IMR-90 (cell line): ENCODE data around the gene CHST1. TPM values are rescaled to one million over a fixed set of nuclear protein-coding genes. Genes with fewer than 3 reads are reported as not detected.

ENCODE experiments used
- ATAC-seq: fragments of 200-7000 bp; cut with Tn5 transposase; 2 replicates; pipeline ENCODE4 v1.9.1; 2020; ENCODE audit warnings: low read depth, mild to moderate bottlenecking, moderate library complexity
- BruUV-seq: library from RNA; stranded (reverse); fragments of 400-500 nt; replicated peaks from 2 replicates; lab custom pipeline; 2021; lab: Mats Ljungman, UMichigan
- CTCF ChIA-PET: fragments of 300-600 bp; formaldehyde crosslinking; extraction: SDS; loops from one replicate; lab custom pipeline; 2021; ENCODE audit warnings: antibody characterized with exemption; lab: Yijun Ruan, JAX
- POLR2A ChIA-PET: fragments of 300-600 bp; sonication (Branson Sonifier 250); formaldehyde crosslinking; loops from one replicate; lab custom pipeline; 2022; ENCODE audit warnings: antibody characterized with exemption; ENCODE audit not compliant: unreplicated experiment; lab: Charles Lee
- DNase-seq: peaks from one replicate; pipeline ENCODE4 v3.0.0; 2013
- H2AFZ ChIP-seq: replicated peaks from 2 replicates; pipeline ENCODE3; 2013; ENCODE audit warnings: low read length, mild to moderate bottlenecking; ENCODE audit not compliant: poor library complexity
- H2AK5ac ChIP-seq: 2 replicates; pipeline ENCODE4 v1.6.1; 2013; ENCODE audit warnings: low read depth, low read length, inconsistent platforms
- H2AK9ac ChIP-seq: replicated peaks from 2 replicates; pipeline ENCODE3; 2013; ENCODE audit warnings: mild to moderate bottlenecking, low read depth, low read length, moderate library complexity; ENCODE audit not compliant: poor library complexity
- H2BK120ac ChIP-seq: 2 replicates; pipeline ENCODE4 v1.6.1; 2013; ENCODE audit warnings: low read depth, low read length, inconsistent platforms
- H2BK15ac ChIP-seq: 3 replicates; pipeline ENCODE4 v1.6.1; 2013; ENCODE audit warnings: low read depth, low read length, inconsistent platforms
- H2BK20ac ChIP-seq: 2 replicates; pipeline ENCODE4 v1.6.1; 2013; ENCODE audit warnings: low read depth, mild to moderate bottlenecking, inconsistent platforms, low read length, moderate library complexity
- H2BK5ac ChIP-seq: 2 replicates; pipeline ENCODE4 v1.6.1; 2013; ENCODE audit warnings: mild to moderate bottlenecking, low read depth, low read length, inconsistent platforms; ENCODE audit not compliant: poor library complexity, severe bottlenecking
- H3K14ac ChIP-seq: replicated peaks from 2 replicates; pipeline ENCODE4 v1.6.1; 2013; ENCODE audit warnings: low read depth, low read length, inconsistent platforms
- H3K18ac ChIP-seq: 2 replicates; pipeline ENCODE4 v1.6.1; 2013; ENCODE audit warnings: low read depth, low read length, control low read depth
- H3K23ac ChIP-seq: 2 replicates; pipeline ENCODE4 v1.6.1; 2013; ENCODE audit warnings: low read depth, low read length, inconsistent platforms
- H3K27ac ChIP-seq: 2 replicates; pipeline ENCODE4 v1.5.1; 2013; ENCODE audit warnings: mild to moderate bottlenecking, control low read depth, low read length; ENCODE audit not compliant: insufficient read depth
- H3K27me3 ChIP-seq: 2 replicates; pipeline ENCODE4 v1.6.1; 2013; ENCODE audit warnings: low read length; ENCODE audit not compliant: control insufficient read depth, insufficient read depth
- H3K36me3 ChIP-seq: 2 replicates; pipeline ENCODE4 v1.6.1; 2013; ENCODE audit warnings: low read length, mixed read lengths; ENCODE audit not compliant: control insufficient read depth, insufficient read depth
- H3K4ac ChIP-seq: 2 replicates; pipeline ENCODE4 v1.6.1; 2013; ENCODE audit warnings: low read depth, low read length, inconsistent platforms
- H3K4me1 ChIP-seq: 2 replicates; pipeline ENCODE4 v1.6.1; 2013; ENCODE audit warnings: low read length, mixed read lengths; ENCODE audit not compliant: control insufficient read depth, insufficient read depth
- H3K4me2 ChIP-seq: 2 replicates; pipeline ENCODE4 v1.6.1; 2013; ENCODE audit warnings: low read depth, mild to moderate bottlenecking, control low read depth, low read length, moderate library complexity
- H3K4me3 ChIP-seq: 2 replicates; pipeline ENCODE4 v1.5.1; 2013; ENCODE audit warnings: low read depth, mild to moderate bottlenecking, control low read depth, low read length, moderate library complexity; ENCODE audit not compliant: insufficient read depth
- H3K56ac ChIP-seq: 2 replicates; pipeline ENCODE4 v1.6.1; 2013; ENCODE audit warnings: low read length, inconsistent platforms; ENCODE audit not compliant: insufficient read depth; ENCODE audit errors: extremely low read depth
- H3K79me1 ChIP-seq, 2 experiments: 2 replicates each; pipeline ENCODE4 v1.6.1; 2013; ENCODE audit warnings: low read length in 2 of 2, inconsistent platforms in 1 of 2, low read depth in 1 of 2
- H3K9ac ChIP-seq: 2 replicates; pipeline ENCODE4 v1.6.1; 2013; ENCODE audit warnings: low read depth, low read length, control low read depth
- H3K9me1 ChIP-seq: 2 replicates; pipeline ENCODE4 v1.6.1; 2013; ENCODE audit warnings: low read length, inconsistent platforms; ENCODE audit not compliant: insufficient read depth
- H3K9me3 ChIP-seq: 2 replicates; pipeline ENCODE4 v1.6.1; 2013; ENCODE audit warnings: low read length; ENCODE audit not compliant: control insufficient read depth, insufficient read depth
- H4K20me1 ChIP-seq: 2 replicates; pipeline ENCODE4 v1.6.1; 2013; ENCODE audit warnings: low read length, inconsistent platforms; ENCODE audit not compliant: insufficient read depth
- H4K5ac ChIP-seq: 2 replicates; pipeline ENCODE4 v1.6.1; 2013; ENCODE audit warnings: mild to moderate bottlenecking, low read depth, low read length, control low read depth
- H4K8ac ChIP-seq, 2 experiments: 2 replicates each; pipeline ENCODE4 v1.6.1; 2013; ENCODE audit warnings: low read depth in 2 of 2, low read length in 2 of 2, control low read depth in 1 of 2, inconsistent platforms in 1 of 2
- H4K91ac ChIP-seq: 2 replicates; pipeline ENCODE4 v1.6.1; 2013; ENCODE audit warnings: low read depth, low read length, inconsistent platforms; ENCODE audit not compliant: insufficient read depth
- BHLHE40 ChIP-seq: fragments of 150-350 bp; IDR thresholded peaks from 2 replicates; pipeline ENCODE4 v1.6.1; 2016; ENCODE audit warnings: mild to moderate bottlenecking, low read depth, low read length
- CEBPB ChIP-seq: IDR thresholded peaks from 2 replicates; pipeline ENCODE4 v1.6.1; 2012; ENCODE audit warnings: low read depth, low read length, improper control_type of control experiment
- CHD1 ChIP-seq: IDR thresholded peaks from 2 replicates; pipeline ENCODE4 v1.6.1; 2012; ENCODE audit warnings: low read depth, low read length, improper control_type of control experiment
- CTCF ChIP-seq: conservative IDR thresholded peaks from 2 replicates; pipeline ENCODE4 v1.5.1; 2012; ENCODE audit warnings: mild to moderate bottlenecking, low read depth, low read length, improper control_type of control experiment
- ELK1 ChIP-seq: fragments of 150-350 bp; IDR thresholded peaks from 2 replicates; pipeline ENCODE4 v1.6.1; 2016; ENCODE audit warnings: low read depth, mild to moderate bottlenecking, low read length, moderate library complexity, borderline replicate concordance
- FOS ChIP-seq: fragments of 150-350 bp; IDR thresholded peaks from 2 replicates; pipeline ENCODE4 v1.6.1; 2016; ENCODE audit warnings: low read depth, low read length
- MAFK ChIP-seq: IDR thresholded peaks from 2 replicates; pipeline ENCODE4 v1.6.1; 2012; ENCODE audit warnings: low read depth, low read length, improper control_type of control experiment
- MAZ ChIP-seq: IDR thresholded peaks from 2 replicates; pipeline ENCODE4 v1.6.1; 2012; ENCODE audit warnings: low read depth, mild to moderate bottlenecking, low read length, improper control_type of control experiment, moderate library complexity, borderline replicate concordance
- MXI1 ChIP-seq: IDR thresholded peaks from 2 replicates; pipeline ENCODE4 v1.6.1; 2012; ENCODE audit warnings: low read depth, mild to moderate bottlenecking, low read length, moderate library complexity, borderline replicate concordance
- NFE2L2 ChIP-seq: fragments of 150-350 bp; IDR thresholded peaks from 2 replicates; pipeline ENCODE4 v1.6.1; 2016; ENCODE audit warnings: low read depth, mild to moderate bottlenecking, low read length
- POLR2A ChIP-seq: IDR thresholded peaks from 2 replicates; pipeline ENCODE4 v1.6.1; 2012; ENCODE audit warnings: mild to moderate bottlenecking, low read depth, low read length
- RAD21 ChIP-seq: IDR thresholded peaks from 2 replicates; pipeline ENCODE4 v1.6.1; 2012; ENCODE audit warnings: low read length, improper control_type of control experiment
- RCOR1 ChIP-seq: IDR thresholded peaks from 2 replicates; pipeline ENCODE4 v1.6.1; 2012; ENCODE audit warnings: mild to moderate bottlenecking, low read length, improper control_type of control experiment; ENCODE audit not compliant: insufficient replicate concordance
- RFX5 ChIP-seq: IDR thresholded peaks from 2 replicates; pipeline ENCODE4 v1.8.0; 2012; ENCODE audit warnings: low read depth, mild to moderate bottlenecking, low read length, moderate library complexity
- SMC3 ChIP-seq: fragments of 150-350 bp; IDR thresholded peaks from 2 replicates; pipeline ENCODE4 v1.6.1; 2016; ENCODE audit warnings: low read depth, mild to moderate bottlenecking, antibody characterized with exemption, low read length, moderate library complexity
- USF2 ChIP-seq: fragments of 150-350 bp; IDR thresholded peaks from 2 replicates; pipeline ENCODE4 v1.6.1; 2017; ENCODE audit warnings: mild to moderate bottlenecking, antibody characterized with exemption, low read length, low read depth
- WGBS, 2 experiments: methylation state at CpG; one replicate each; pipeline versions ENCODE4 v1.1.5 to v1.1.7; 2013; ENCODE audit warnings: missing lambda C conversion rate in 2 of 2; ENCODE audit not compliant: insufficient read length in 1 of 2; ENCODE audit errors: extremely low coverage in 2 of 2; 5-methylcytosine and 5-hydroxymethylcytosine counted together
- dilution Hi-C: fragments of 300-500 bp; cut with HindIII; formaldehyde crosslinking; loops from one replicate; pipeline ENCODE4 v1.14.3; 2018; ENCODE audit warnings: low sequenced_read_pairs; ENCODE audit not compliant: unreplicated experiment
- in situ Hi-C: fragments of 300-500 bp; cut with MboI; formaldehyde crosslinking; loops from 3 replicates; pipeline ENCODE4 v1.14.3; 2019; ENCODE audit warnings: low sequenced_read_pairs, inconsistent platforms, mixed read lengths
- intact Hi-C: fragments of 100-400 bp; cut with micrococcal nuclease; formaldehyde crosslinking; loops from 2 replicates; pipeline ENCODE4 v1.10.0; 2022
- polyA plus RNA-seq, 3 experiments: library from polyadenylated mRNA; depleted of rRNA; stranded (reverse); fragments of >200 nt; gene quantifications; 2 replicates each; pipeline ENCODE4 v1.2.3, GENCODE V29; 2012; ENCODE audit warnings: low replicate concordance in 1 of 3
- total RNA-seq: library from RNA; depleted of rRNA; stranded (reverse); fragments of >200 nt; gene quantifications from 2 replicates; pipeline ENCODE4 v1.2.3, GENCODE V29; 2012

CHST1 gene
- total and polyA plus RNA-seq, 2 of the 4 experiments (the other 2 are of a cell fraction) = 0.21 TPM; not detected in 1

- Histone ChIP-seq H3K36me3 (no peaks in the 10 kb centered on the region), H3K9ac (no peak overlapping the region), H2AFZ (no peak overlapping the region), H3K27ac (no peak overlapping the region), H3K4ac (no peak overlapping the region), H2BK20ac (no peak overlapping the region), H3K79me1 (no peaks in the 10 kb centered on the region), H2BK15ac (no peak overlapping the region), H3K23ac (no peak overlapping the region), H3K4me3 (no peak overlapping the region), H2BK120ac (no peak overlapping the region), H2AK9ac (no peak overlapping the region), H4K8ac (no peak overlapping the region), H4K20me1 (no peaks in the 10 kb centered on the region), H3K14ac (no peak overlapping the region), H3K9me3 (no peaks in the 10 kb centered on the region), H2AK5ac (no peak overlapping the region), H3K27me3 (peaks cover 20% of the 10 kb centered on the region), H2BK5ac (no peak overlapping the region), H3K9me1 (no peaks in the 10 kb centered on the region), H4K91ac (no peak overlapping the region), H3K4me2 (no peak overlapping the region), H4K5ac (no peak overlapping the region), H3K56ac (no peak overlapping the region), H3K18ac (no peak overlapping the region), H3K4me1 (no peaks in the 10 kb centered on the region)
- WGBS, 2 experiments = no CpG with 5 or more reads among the region's 6 CpGs
- intact Hi-C loops (no loop called here), in situ Hi-C loops (no loop called here), dilution Hi-C loops (no loop called here)
- CTCF ChIA-PET = no interaction called here
- no peak for TF ChIP-seq RAD21
- no peak for TF ChIP-seq RCOR1
- TF ChIP-seq CHD1 = no peak
- no peak for TF ChIP-seq MAZ
- no peak for TF ChIP-seq NFE2L2
- TF ChIP-seq CEBPB = no peak
- TF ChIP-seq ELK1 = no peak
- no peak for TF ChIP-seq FOS
- TF ChIP-seq USF2 = no peak
- TF ChIP-seq RFX5 = no peak
- TF ChIP-seq MXI1 = no peak
- no peak for TF ChIP-seq SMC3
- TF ChIP-seq POLR2A = no peak
- no peak for TF ChIP-seq MAFK
- no peak for TF ChIP-seq BHLHE40
- no peak for TF ChIP-seq CTCF
- ATAC-seq = no peak
- no peak for DNase-seq
- BruUV-seq = no TSS peak
- POLR2A ChIA-PET = no interaction called here
Measured at GRCh38 chr11:45684440-45684839, 19.0 kb upstream of the CHST1 start.
